Gastroesophageal sphincter (tissue), 3 donors: Measurements from ENCODE around the gene CADPS2.

Experiments
- CTCF ChIP-seq, 4 experiments: fragments of 200-600 bp in 2 of 4; fragments of 450-650 bp in 2 of 4; sonication (generic) in 1 of 4; IDR thresholded peaks; one replicate each; pipeline ENCODE4 v1.5.1; 2017 to 2019; ENCODE audit warnings: antibody characterized with exemption in 4 of 4, mild to moderate bottlenecking in 2 of 4, moderate library complexity in 2 of 4
- POLR2A ChIP-seq, 2 donors: fragments of 450-650 bp; IDR thresholded peaks; one replicate each; pipeline ENCODE4 v1.6.1; 2017; ENCODE audit warnings: antibody characterized with exemption in 2 of 2, mild to moderate bottlenecking in 2 of 2, moderate library complexity in 1 of 2

GRCh38 chr7:122833888-122834570 lies 52.2 kb downstream of the CADPS2 start:
- TF ChIP-seq POLR2A (IDR thresholded peaks at IDR 0.05) (no peak), CTCF (IDR thresholded peaks at IDR 0.05) (no peak)
